Esophagus mucosa (tissue), 1 donor: ENCODE measurements around the gene XPNPEP1. TPM values are rescaled to one million over a fixed set of nuclear protein-coding genes. Genes with fewer than 3 reads are reported as not detected.

Source experiments
- ATAC-seq: fragments of 200-7000 bp; cut with Tn5 transposase; one replicate; pipeline ENCODE4 v1.9.1; 2020
- total RNA-seq: library from RNA; stranded (reverse); gene quantifications from one replicate; pipeline ENCODE4 v1.2.4, GENCODE V29; 2023
- donor health status: DM: yes; HTN: yes; CAD: no.

Gene XPNPEP1
- total RNA-seq, 1 donor from 2014 or later = 45.7 TPM

DNA sequence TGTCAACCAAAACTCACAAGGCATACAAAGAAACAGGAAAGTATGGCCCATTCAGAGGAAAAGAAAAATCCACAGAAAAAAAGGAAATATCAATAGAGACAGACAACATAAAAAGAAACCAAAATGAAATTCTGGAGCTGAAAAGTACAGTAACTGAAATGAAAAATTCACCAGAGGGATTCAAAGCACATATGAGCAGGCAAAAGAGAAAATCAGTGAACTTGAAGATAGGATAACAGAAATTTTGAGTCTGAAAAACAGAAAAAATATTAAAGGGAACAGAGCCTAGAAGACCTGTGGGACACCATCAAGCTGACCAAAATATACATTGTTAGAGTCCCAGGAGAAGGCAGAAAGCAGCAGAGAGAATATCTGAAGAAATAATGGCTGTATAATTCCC lies 60.6 kb downstream of the XPNPEP1 start:
- ATAC-seq = no peak

DNA sequence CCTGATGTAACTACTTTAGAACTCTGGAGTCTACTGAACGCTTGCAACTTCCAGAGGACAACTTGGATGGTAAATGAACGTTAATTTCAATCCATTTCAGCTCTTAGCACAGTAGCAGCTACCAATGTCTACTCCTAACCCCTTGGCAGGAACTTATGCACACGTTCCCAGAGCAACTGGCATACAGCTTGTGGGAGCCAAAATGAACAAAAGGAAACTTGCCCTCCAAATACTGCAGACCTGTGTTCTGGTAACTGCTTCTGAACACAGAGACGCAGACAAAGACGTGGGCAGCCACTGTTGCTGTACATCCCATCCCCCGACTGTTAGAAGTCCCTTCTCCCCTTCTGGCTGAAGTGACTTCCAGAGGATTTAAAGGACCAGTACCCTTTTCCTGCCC lies 61.3 kb downstream of the XPNPEP1 start:
- no peak for ATAC-seq

DNA sequence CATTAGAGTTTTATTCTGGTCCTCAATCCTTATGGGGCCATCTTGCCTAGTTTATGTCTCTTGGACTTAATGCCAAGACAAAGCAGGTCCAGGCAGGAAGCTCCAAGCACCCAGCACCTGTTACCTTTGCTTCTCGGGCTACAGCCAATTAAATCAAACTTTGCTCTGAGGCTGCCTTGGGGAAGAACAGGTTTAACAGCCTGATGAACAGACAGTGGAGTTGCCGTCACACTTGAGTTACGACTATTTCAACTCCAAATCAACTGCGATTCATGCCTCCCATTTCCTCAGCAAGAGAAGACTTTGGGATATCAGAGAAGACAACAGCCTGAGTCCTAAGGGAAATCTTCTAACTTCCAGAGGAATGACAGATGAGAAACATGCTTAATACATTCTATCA lies 62.2 kb downstream of the XPNPEP1 start:
- peak; percentile 94 for ATAC-seq

DNA sequence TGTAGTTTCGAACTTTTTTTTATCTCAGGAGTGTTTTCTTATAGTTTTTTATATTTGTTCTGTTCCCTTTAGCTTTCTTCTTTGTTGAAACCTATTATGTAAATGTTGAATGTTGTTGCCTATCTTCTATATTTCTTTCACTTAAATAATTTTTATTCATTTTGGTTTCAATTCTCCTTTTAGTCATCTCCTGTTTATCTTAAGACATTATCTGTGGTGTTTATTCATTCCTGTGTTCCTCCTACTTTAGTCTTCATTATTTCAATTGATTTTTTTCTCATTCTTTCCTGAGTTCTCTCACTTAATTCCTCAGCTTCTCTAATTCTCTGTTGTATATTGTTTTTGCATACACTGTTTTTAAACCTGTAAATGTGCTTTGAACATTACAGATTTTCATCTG lies 64.1 kb downstream of the XPNPEP1 start:
- no peak for ATAC-seq

DNA sequence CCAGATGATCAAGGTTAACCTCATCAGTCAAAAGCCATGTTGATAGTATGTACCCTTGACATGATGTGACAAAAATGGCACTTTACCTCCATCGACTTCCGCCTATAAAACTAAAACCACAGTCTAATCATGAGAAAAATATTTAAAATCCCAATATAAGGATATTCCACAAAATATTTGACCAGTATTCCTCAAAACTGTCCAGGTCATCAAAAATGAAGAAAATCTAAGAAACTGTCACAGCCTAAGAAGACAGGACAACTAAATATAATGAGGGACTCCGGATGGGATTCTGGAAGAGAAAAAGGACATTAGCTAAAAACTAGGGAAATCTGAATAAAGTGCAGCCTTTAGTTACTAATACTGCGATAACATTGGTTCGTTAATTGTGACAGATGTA lies 67.6 kb downstream of the XPNPEP1 start:
- ATAC-seq = no peak

DNA sequence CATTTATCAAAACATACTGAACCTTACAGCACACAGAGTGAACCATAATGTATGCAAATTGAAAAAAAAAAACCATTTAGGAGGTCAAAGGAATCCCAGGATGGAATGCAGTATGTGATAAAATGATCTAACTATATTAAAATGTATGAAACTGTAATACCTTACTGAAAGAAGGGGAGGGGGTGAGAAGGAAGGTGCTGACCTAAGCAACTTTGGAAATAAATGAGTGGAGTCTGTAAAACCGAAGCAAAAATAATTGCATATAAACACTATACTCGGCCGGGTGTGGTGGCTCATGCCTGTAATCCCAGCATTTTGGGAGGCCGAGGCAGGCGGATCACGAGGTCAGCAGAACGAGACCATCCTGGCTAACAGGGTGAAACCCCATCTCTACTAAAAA lies 69.4 kb downstream of the XPNPEP1 start:
- ATAC-seq = no peak

DNA sequence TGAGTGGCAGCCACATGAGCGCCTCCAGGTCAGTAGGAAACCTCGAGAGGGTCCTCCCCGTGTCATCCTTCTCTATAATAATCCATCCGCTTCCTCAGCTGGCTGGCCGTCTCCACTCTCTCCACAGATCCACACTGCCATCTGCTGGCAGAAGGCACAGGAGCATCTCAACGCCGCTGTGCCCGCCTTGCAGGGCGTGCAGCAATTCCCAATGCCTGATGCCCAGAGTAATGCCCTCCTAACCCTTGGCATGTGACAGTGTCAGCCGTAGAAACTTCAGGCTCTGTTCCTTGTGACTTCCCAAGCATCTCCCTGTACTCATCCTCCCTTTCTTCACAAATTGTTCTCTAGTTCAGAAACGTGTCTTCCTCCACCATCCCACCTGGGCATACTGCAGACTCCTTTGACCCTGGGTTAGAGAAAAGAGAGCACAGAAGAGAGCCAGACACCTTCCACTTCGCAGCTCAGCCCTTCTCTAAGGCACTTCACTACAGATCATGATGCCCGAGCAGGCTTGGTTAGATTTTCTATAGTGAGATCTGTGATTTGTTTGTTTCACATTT lies 70.8 kb downstream of the XPNPEP1 start:
- ATAC-seq = peak; percentile 87

DNA sequence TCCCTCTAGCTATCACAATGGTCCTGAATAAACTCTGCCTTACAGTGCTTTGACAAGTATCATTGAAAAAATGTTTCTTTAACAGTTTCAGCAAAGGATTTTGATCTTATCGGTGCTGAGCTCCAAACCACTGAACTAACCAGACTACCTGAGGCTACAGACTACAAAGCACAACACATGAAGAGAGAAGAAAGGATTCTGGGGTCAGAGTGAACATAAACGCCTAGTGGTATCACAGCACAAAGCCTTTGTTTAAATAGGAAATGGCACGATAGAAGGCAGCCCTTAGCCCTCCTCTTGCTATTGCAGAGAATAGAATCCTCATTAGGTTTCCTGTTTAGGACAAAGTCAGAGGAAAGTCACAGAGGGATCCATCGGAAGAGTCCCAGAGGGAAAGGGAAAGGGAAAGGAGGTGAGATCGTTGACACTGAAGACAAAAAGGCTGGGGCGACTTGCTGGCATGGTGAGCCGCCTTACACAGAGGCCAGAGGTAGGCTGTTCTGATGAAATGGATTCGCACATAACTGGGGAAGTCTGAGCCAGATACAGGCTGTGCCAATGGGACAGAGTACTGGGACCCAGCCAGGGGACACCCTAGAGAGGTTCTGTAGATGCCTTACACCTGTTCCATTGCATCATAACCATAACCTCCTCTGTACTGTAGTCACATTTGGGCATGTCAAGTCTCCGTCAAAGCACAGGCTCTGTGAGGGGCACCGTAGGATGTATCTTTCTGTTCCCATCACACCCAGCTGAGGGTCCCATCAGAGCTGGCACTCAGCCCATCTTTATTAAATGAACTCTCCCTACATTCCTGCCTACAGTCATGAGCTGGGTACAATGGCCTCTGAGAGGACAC lies 71.5 kb downstream of the XPNPEP1 start:
- peak; percentile 9 for ATAC-seq

DNA sequence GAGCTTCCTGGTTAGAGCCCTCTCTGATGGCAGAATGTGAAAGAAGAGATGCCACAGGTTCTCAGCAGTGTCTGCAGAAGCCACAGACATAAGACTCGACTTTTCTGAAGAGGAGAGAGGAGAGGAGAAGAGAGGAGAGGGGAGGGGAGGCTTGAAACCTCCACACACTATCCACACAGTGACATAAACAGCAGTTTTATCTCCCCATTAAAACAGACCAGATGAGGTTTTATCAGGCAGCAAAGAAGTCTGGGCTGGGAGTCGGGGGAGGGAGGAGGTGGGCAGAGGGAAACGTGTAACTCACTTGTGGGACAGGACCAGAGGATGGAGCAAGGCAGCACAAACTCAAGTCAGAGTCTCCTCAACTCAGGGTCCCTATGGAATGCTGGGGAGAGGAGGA lies 76.5 kb downstream of the XPNPEP1 start:
- ATAC-seq = no peak

DNA sequence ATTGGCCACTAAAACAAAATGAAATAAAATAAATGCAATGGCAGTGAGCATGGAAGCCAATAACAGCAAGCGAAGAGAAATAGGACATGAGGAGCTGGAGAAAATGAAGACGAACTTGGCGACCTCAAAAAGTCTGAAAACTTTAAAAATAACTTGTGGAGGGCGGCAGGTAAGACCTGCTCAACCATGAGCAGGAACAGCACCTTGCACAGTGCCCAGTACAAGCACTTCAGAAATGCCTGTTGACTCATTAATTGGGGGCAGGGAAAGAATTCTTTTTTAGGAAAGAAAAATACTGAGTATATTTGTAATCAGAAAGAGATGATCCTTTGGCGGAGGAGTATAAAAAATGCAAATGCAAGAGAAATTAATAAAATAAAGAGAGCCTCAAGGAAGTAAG lies 78.0 kb downstream of the XPNPEP1 start:
- ATAC-seq = no peak

DNA sequence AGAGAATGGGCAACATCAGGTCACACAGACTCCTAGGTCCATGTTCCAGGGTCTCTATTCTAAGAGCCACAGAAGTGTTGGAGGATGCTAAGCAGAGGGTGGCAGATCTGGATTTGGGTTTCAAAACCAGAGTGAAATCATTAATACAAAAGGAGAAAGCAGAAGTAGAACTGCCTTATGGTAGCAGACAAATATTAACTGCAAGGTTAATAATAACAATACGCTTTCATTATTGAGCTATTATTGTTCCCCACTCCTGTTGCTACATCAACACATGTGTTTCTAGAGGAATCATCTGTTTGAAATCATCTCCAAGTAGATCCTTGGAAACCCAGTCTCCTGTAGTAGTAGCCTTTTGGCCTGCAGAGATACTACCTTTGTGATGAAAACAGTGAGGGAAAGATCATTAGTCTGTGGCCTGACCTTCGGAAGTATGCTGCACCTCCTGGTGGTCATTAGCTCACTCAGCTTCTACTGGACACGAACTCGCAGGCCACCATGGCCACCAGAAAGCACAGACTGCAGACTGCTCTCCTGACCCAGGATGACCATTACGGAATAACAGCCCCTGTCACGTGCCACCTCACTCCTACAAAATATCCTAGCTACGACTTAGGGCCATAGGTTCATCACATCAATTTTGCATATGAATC lies 84.6 kb downstream of the XPNPEP1 start:
- no peak for ATAC-seq

DNA sequence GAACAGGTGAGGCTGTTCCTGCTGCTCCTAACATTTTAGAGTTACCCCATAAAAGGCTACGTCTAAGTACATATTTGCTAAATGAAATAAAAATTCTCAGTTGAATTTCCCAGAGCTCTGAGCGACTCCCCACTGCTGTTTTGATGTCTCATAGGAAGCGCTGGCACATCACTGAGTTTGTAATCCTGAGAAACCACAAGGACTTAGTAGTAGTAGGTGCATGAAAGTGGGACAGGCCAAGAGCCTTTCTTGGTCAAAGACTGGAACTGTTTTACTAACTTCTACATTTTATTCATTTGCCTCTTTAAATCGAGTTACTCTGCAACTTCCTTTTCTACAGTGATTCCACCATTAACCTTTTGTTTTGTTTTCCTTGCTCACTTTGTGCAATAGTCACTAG lies 85.9 kb downstream of the XPNPEP1 start:
- ATAC-seq = no peak

DNA sequence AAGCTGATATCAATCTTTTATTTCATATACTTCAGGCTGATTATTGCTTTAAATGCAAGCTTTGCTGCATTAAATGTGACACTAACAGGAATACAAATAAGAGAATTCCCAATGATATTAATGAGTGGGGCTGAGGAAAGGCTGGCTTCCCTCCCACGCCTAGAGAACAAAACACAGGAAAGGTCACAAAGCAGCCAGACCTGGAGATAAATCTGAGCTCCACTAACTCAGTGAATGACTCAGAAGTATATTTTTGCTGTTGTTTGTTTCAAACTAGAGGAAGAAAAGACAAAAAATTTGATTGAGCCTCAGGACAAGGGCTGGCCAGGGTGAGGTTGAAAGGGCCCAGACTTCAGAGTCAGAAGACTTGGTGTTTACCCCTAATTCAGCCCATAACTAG lies 88.1 kb downstream of the XPNPEP1 start:
- ATAC-seq = no peak

DNA sequence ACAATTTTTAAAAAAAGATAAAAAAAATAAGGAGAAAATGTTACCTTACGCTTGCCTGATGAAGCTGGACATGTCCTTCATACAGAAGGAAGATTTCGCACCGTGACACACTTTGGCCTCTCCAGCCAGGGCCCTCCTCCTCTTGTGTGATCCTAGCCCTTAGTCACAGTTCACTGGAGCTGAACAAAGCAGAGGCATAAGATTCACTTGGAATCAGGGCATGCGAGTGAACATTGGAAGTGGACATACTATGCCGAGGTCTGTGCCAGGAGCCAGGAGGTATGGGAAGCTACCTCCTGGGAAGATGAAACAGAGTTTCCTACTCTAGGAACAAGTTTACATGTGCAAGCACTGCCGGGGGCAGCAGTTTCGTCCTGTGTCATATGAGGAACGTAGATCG lies 91.5 kb downstream of the XPNPEP1 start:
- no peak for ATAC-seq

DNA sequence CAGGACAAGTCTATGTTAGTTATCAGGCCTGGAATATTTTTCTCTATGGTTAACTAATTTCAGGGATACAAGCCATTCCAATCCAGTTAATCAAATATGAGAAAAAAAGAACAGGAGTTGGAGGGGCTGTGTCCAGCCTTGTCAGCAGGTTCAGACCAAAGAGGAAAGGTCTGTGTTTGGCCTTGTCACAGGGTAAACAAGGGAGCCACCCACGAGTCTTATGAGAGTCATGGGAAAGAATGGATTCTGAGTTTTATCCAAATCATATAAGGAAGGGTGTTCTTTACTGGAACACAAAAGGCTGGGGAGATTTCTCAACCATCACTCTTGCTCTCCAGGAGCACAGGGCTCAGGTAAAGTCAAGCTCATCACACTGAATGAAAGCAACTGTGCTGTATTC lies 99.1 kb downstream of the XPNPEP1 start:
- ATAC-seq = no peak

DNA sequence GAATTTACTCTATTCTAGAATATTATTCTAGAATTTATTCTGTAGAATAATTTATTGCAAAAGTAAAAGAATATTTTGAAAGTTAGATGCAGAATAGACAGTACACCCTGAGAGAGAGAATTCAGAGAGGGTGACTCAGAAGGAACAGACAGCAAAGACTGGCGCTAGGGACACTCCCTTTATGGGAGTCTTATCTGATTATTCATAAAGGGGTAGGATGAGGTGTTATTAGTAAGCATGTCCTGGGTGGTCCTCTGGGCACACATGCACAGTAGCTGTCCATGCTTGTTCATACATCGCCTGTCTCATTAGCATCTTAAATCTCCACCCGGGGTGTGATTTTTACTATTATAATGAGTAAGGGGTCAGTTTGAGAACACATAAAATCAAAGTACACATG lies 100.1 kb downstream of the XPNPEP1 start:
- ATAC-seq = peak; percentile 17

DNA sequence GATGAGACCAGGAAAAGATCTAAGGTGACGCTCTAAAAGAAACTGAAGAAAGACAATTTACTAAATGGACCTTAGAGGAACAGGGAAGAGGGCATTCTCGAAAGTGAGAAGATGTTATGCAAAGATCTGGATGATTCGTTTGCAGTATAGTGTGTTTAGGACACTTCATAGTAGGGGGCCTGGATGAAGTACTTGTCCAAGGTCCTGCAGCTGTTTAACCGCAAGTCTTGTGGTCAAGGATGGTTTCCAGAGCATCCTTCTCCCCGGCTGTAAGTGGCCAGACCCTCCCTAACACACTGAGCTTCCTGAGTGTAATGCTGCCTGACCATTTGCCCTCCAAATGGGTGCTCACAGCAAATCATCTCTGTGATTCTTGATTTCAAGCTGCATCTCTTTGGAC lies 101.6 kb downstream of the XPNPEP1 start:
- no peak for ATAC-seq

DNA sequence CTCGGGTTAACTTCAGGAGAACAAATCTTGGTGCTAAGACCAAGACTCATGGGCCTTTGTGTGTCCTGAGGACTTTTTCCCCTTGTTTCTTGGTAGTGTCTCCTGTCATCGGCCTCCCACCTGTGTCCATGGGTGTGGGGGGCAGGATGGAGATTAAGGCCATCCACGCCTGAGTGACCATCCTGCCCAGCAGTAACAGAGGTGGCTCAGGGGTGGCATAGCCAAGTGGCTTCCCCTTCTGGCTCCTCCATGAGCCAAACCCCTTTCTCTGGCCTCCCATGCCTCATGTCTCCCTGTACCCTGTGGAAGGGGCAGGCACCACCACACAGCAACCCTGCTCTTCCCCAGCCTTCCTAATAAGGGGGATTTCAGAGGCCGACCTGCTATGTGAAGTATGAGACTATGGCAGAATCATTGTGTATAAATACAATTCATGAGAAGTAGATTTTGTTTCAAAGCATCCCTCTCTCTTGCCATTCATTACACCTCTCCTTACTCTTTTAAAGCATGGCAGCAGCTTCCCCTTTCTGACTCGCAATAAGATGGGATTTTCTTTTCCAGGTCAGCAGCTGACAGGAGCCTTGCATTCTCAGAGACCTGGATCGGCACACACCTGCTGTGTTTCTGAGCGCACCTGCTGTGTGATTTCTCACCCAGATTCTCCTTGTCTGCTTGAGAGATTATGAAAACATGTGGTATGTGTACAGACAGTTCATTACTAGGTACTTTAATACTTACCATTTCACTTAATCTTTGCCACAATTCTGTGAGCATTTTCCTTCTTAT lies 102.5 kb downstream of the XPNPEP1 start:
- ATAC-seq = no peak

DNA sequence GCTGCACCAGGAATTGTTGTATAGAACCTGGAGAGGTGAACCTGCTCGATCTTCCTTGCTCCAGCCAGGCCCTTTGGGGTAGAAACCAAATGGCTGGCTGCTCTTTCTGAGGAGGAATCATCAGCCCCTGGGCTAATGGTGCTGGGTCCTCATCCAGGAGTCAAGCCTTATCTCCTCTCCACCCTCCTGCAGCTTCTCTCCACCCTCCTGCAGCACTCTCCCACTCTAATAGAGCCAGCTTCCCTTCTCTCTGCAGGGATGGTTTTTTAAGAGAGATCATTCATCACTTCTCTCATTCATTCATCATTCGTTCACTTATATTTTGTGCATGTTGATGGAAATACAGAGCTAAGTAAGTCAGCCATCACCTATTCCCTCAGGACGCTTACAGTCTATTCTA lies 103.5 kb downstream of the XPNPEP1 start:
- no peak for ATAC-seq
